Suprapubic skin (tissue), 4 donors: ENCODE measurements around the gene SKA2.

Experiments
- CTCF ChIP-seq, 2 donors: fragments of 200-600 bp in 1 of 2; fragments of 450-650 bp in 1 of 2; sonication (generic) in 1 of 2; IDR thresholded peaks; one replicate each; pipeline ENCODE4 v1.5.1; 2016 to 2019; ENCODE audit warnings: antibody characterized with exemption in 2 of 2, mild to moderate bottlenecking in 1 of 2, moderate library complexity in 1 of 2
- EP300 ChIP-seq: sonication (generic); formaldehyde crosslinking; IDR thresholded peaks from one replicate; pipeline ENCODE4 v1.6.1; 2017; ENCODE audit warnings: antibody characterized with exemption
- POLR2A ChIP-seq, 2 donors: fragments of 450-650 bp; IDR thresholded peaks; one replicate each; pipeline ENCODE4 v1.6.1; 2017; ENCODE audit warnings: antibody characterized with exemption in 2 of 2, mild to moderate bottlenecking in 2 of 2, moderate library complexity in 2 of 2
- POLR2AphosphoS5 ChIP-seq, 3 donors: sonication (generic); formaldehyde crosslinking; IDR thresholded peaks; one replicate each; pipeline ENCODE4 v1.6.1; 2017; ENCODE audit warnings: antibody characterized with exemption in 3 of 3

GRCh38 chr17:59161477-59161876 lies 6.5 kb upstream of the SKA2 start:
- TF ChIP-seq POLR2A (IDR thresholded peaks at IDR 0.05), result no peak
- TF ChIP-seq CTCF (IDR thresholded peaks at IDR 0.05), result no peak
- TF ChIP-seq EP300, result no peak
- no peak for TF ChIP-seq POLR2AphosphoS5 (IDR thresholded peaks at IDR 0.05)
